Fibroblast of mammary gland (primary cell): ENCODE data around the gene NCOA7.

ENCODE experiments used
- DNase-seq: peaks from one replicate; pipeline ENCODE4 v3.0.0-alpha.2; 2010; ENCODE audit warnings: low read depth
- H3K4me3 ChIP-seq: 2 replicates; pipeline ENCODE4 v1.5.1; 2011; ENCODE audit warnings: low read depth, mild to moderate bottlenecking, low read length, moderate library complexity; ENCODE audit not compliant: control insufficient read depth
- TF ChIP-seq, protein P1 (sequence below): conservative IDR thresholded peaks from 2 replicates; pipeline ENCODE4 v1.5.1; 2011; ENCODE audit warnings: low read depth, low read length, inconsistent platforms; ENCODE audit not compliant: control insufficient read depth, insufficient read depth

Gene NCOA7

DNA sequence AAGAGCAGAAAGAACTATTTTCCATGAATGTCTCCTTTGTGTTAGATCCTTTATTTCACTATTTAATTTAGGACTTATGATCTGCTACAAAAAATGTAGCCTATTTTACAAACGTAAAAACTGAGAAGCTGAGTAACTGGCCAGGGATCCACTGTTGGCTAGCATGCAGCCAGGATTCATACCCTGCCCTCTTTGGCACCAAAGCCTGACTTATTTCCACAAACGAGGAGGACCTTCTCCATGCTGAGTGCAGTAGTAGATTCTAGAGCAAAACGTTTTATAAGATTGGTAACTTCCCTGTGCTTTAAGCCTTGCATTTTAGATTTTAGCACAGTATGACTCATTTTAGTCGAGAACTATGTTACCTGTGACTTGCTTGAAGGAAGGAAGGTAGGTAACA lies 74.3 kb downstream of the NCOA7 start:
- no peak overlapping the region for H3K4me3 ChIP-seq
- no peak for DNase-seq
- TF ChIP-seq, protein P1, sequence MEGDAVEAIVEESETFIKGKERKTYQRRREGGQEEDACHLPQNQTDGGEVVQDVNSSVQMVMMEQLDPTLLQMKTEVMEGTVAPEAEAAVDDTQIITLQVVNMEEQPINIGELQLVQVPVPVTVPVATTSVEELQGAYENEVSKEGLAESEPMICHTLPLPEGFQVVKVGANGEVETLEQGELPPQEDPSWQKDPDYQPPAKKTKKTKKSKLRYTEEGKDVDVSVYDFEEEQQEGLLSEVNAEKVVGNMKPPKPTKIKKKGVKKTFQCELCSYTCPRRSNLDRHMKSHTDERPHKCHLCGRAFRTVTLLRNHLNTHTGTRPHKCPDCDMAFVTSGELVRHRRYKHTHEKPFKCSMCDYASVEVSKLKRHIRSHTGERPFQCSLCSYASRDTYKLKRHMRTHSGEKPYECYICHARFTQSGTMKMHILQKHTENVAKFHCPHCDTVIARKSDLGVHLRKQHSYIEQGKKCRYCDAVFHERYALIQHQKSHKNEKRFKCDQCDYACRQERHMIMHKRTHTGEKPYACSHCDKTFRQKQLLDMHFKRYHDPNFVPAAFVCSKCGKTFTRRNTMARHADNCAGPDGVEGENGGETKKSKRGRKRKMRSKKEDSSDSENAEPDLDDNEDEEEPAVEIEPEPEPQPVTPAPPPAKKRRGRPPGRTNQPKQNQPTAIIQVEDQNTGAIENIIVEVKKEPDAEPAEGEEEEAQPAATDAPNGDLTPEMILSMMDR: no peak

DNA sequence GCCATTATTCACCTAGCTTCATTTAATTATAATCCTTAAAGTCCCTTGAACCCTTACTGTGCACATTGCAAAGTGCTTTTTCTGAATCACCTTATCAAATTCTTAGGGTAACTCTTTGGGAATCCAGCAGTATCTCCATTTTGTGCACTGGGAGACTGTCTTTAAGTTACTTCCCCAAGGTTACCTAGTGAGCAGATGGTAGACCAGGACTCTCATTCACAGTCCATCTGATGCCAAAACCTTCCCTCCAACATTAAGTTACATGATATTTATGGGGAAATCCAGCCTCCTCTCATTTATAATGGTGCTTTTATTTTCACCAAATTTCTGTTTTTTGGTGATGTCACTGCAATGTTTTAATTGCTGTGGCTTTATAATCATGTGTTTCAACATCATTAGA lies 75.7 kb downstream of the NCOA7 start:
- TF ChIP-seq, protein P1: no peak
- H3K4me3 ChIP-seq: no peak overlapping the region
- no peak for DNase-seq

- TF ChIP-seq, protein P1: no peak
- peak; percentile 72 for DNase-seq
- H3K4me3 ChIP-seq: no peak overlapping the region
Observed at GRCh38 chr6:125867483-125867942, 76.8 kb downstream of the NCOA7 start.

GRCh38 chr6:125868252-125868651 lies 77.5 kb downstream of the NCOA7 start:
- TF ChIP-seq, protein P1: no peak
- no peak overlapping the region for H3K4me3 ChIP-seq
- DNase-seq: peak; percentile 70

DNA sequence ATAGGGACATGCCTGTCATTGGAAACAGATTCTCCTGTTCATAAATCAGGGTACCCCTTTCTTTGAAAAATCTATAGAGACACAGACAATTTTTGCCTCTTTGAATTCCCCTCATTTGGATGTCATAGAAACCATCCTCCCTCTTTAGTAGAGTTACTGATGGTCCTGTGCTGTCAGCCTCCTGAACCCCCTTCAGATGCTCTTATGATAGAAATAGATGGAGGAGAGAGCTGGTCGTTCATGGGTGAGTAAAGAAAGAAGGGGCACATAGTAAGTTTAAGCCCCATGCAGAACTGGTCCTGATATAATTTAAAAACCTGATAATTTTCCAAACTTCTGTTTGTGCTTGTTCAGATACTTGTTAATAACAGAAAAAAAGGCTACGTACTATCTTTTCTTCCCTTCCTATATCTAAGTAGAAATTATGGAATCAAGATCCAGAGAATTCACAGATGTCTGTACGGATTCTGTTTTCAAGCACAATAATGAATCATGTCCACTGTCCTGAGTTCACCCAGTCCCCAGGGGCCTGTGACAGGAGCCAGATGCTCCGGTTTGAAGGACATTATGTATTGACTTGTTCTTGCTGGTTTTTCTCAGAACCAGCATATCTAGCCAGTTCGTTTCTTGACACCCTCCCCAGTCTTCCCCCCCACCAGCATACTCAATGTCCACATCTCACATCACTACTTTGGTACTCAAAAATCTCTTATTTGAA lies 78.1 kb downstream of the NCOA7 start:
- H3K4me3 ChIP-seq: no peak overlapping the region
- TF ChIP-seq, protein P1: no peak
- DNase-seq: peak; percentile 14

DNA sequence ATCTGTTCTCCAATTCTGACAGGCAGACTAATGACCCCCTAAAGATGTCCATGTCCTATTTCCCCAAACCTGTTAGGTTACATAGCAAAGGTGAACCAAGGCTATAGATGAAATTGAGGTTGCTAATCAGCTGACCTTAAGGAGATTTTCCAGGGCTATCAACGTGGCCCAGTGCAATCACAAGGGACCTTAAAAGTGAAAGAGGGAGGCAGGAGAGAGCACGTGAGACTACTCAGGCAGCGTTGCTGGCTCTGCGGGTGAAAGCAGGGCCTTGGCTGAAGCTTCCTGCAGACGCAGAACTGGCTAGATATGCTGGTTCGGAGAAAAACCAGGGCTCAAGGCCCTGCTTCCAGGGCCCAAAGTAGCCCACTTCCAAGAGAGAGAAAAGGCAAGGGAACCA lies 78.7 kb downstream of the NCOA7 start:
- no peak for DNase-seq
- H3K4me3 ChIP-seq: no peak overlapping the region
- TF ChIP-seq, protein P1: no peak
